ENCODE measurements around the gene OR4D10.
"Not testable (repeated sequence)": the region's sequence is repeated elsewhere in the genome, so short reads cannot be mapped to it uniquely, and the experiment has no call there.

DNA sequence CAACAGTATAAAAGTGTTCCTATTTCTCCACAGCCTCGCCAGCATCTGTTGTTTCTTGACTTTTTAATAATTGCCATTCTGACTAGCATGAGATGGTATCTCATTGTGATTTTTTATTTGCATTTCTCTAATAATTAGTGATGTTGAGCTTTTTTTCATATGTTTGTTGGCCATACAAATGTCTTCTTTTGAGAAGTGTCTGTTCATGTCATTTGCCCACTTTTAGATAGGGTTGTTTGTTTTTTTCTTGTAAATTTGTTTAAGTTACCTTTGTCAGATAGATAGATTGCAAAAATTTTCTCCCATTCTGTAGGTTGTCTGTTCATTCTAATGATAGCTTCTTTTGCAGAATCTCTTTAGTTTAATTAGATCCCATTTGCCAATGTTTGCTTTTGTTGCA is 27.5 kb upstream of the OR4D10 start:
- TF ChIP-seq POLR2A (IDR thresholded peaks at IDR 0.05) = not testable (repeated sequence)
- TF ChIP-seq, protein P1, sequence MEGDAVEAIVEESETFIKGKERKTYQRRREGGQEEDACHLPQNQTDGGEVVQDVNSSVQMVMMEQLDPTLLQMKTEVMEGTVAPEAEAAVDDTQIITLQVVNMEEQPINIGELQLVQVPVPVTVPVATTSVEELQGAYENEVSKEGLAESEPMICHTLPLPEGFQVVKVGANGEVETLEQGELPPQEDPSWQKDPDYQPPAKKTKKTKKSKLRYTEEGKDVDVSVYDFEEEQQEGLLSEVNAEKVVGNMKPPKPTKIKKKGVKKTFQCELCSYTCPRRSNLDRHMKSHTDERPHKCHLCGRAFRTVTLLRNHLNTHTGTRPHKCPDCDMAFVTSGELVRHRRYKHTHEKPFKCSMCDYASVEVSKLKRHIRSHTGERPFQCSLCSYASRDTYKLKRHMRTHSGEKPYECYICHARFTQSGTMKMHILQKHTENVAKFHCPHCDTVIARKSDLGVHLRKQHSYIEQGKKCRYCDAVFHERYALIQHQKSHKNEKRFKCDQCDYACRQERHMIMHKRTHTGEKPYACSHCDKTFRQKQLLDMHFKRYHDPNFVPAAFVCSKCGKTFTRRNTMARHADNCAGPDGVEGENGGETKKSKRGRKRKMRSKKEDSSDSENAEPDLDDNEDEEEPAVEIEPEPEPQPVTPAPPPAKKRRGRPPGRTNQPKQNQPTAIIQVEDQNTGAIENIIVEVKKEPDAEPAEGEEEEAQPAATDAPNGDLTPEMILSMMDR (IDR thresholded peaks at IDR 0.05) = not testable (repeated sequence)
